GM10248 (cell line): ENCODE measurements around the gene SRGAP3.
A peak's percentile ranks its signal among the peaks of the same experiment; 100 is the strongest.

Experiments
- CTCF ChIA-PET: fragments of 300-600 bp; sonication (Branson Sonifier 250); formaldehyde crosslinking; extraction: SDS; loops from one replicate; lab custom pipeline; 2021; ENCODE audit warnings: antibody characterized with exemption; lab: Yijun Ruan, JAX
- POLR2A ChIA-PET: fragments of 350-650 bp; sonication (Branson Sonifier 250); formaldehyde crosslinking; extraction: SDS; loops from one replicate; lab custom pipeline; 2020; ENCODE audit warnings: antibody characterized with exemption; lab: Yijun Ruan, JAX
- DNase-seq: peaks from one replicate; pipeline ENCODE4 v3.0.0; 2012; ENCODE audit errors: extremely low spot score
- TF ChIP-seq, protein P1 (sequence below): IDR thresholded peaks from 2 replicates; pipeline ENCODE4 v1.5.1; 2012; ENCODE audit warnings: mild to moderate bottlenecking, low read depth; ENCODE audit errors: extremely low read depth, missing control alignments, control extremely low read depth

The SRGAP3 gene

DNA sequence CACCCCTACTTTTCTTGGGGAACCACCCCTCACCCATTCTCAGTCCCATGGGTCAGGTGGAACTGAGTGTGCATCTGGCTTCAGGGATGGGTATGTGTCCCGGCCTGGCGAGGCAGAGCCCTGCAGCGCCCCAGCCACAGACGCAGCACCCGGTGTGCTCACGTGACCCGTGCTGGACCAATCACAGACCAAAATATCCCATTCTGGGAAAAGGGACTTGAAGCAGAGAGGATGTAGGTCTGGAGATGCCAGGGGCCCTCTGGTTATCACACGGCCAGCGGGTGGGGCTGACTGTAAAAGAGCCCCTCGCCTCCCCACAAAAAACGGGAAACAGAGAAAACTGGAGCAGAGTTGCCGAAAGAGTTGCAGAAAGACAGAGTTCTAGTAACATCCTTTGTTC, 148.2 kb downstream of the SRGAP3 start:
- ChIA-PET CTCF (no interaction called here), POLR2A (no interaction called here)
- TF ChIP-seq, protein P1, sequence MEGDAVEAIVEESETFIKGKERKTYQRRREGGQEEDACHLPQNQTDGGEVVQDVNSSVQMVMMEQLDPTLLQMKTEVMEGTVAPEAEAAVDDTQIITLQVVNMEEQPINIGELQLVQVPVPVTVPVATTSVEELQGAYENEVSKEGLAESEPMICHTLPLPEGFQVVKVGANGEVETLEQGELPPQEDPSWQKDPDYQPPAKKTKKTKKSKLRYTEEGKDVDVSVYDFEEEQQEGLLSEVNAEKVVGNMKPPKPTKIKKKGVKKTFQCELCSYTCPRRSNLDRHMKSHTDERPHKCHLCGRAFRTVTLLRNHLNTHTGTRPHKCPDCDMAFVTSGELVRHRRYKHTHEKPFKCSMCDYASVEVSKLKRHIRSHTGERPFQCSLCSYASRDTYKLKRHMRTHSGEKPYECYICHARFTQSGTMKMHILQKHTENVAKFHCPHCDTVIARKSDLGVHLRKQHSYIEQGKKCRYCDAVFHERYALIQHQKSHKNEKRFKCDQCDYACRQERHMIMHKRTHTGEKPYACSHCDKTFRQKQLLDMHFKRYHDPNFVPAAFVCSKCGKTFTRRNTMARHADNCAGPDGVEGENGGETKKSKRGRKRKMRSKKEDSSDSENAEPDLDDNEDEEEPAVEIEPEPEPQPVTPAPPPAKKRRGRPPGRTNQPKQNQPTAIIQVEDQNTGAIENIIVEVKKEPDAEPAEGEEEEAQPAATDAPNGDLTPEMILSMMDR, result no peak
- DNase-seq, result no peak

DNA sequence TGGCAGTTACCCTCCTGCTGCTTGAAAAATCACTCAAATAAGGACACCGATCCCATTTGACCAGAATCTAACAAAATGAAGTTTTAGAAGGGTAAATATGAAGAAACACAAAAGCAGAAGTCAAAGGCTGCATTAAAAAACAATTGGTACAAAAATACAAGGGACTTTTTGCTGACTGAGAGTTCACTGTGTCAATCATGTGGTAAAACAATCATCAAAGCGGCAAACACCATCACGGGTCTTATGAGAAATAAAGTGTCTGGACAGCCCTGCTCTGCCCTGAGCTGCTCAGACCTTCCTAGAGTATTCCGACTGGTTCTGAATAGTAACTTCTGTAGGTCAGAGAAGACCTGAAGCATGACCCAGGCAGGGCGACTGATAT, 148.9 kb downstream of the SRGAP3 start:
- TF ChIP-seq, protein P1, result no peak
- ChIA-PET CTCF (no interaction called here), POLR2A (no interaction called here)
- DNase-seq, result peak; percentile 43

DNA sequence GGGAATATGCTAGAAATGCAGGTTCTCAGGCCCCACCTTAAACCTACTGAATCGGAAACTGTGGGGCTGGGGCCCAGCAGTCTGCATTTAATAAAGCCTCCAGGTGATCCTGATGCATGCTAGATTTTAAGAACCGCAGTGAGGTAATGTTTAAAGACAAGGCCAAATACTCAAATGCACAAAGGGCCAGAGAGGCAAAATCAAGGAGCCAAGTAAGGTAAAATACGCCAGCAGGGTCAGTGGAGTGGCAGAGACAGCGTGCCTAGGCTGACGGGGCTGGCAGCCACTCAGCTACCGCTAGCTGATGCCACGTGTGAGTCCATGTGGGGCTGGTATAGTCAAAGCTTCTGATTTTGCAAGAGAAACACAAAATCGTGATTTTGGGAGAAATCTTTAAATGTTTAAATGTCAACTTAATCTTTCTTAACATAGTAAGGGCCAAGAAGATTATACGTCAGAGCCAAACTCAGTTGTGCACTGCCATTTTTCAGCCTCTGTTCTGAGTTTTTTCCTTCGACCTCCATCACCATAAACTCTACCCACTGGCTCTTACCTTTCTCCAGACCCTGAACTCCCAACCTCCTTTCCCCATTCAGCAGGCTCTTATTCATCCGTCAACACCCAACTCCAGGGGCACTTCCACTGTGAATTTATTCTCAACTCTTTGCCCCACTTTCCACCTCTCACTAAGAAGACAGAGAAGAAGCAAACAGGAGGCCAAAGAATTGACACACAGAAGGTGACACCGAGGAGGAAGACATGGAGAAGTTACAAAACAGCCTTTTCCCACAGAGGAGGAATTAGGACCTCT, 149.5 kb downstream of the SRGAP3 start:
- DNase-seq, result no peak
- TF ChIP-seq, protein P1, result no peak
- POLR2A ChIA-PET, result no interaction called here
- CTCF ChIA-PET, result no interaction called here

DNA sequence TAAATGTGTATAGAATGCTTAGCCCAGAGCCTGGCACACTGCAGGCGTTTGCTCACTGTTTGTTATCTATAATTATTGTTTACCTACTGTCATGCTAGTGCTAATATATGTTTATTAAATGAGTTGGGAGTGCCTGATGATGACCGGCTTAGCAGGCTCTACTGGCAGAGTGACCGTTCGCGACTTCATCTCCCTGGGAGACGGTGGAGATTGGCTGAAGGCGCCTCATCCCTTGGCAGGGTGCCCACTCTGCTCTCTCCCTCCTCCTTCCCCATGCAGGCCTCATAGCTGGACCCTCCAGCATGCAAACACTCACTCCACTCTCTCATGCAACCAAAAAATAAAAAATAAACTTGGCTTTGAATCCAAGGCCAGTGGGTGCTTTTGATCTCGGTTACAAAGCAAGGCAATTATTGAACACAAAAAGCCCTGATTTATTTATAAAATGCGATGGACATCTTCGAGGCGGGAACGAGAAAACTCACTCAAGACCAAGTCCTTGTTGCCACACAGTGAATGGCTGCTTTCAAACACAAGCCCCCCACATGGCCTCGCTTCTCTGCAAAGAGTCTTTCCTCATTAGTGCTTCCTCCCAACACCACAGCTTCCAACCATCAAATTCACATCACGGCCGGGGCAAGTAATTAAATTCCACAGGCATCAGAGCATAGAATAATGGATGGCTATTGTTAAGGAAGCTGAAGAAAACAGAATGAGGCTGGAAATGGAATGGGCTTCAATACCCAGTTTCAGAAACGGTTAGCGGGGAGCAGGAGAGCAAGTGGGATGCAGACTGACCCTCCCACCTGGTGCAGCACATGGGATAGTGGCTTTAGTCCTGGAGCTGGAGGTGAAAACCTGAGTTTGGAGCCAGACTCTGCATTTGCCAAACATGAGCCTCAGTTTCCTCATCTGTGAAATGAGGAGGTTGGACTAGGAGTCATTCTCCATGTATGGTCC, 150.4 kb downstream of the SRGAP3 start:
- POLR2A ChIA-PET, result no interaction called here
- TF ChIP-seq, protein P1, result no peak
- DNase-seq, result no peak
- CTCF ChIA-PET, result interaction anchor here (2.1 kb wide), 1 partner anchor 111 kb away, joined by 4 read pairs; no protein-coding TSS in a partner anchor

DNA sequence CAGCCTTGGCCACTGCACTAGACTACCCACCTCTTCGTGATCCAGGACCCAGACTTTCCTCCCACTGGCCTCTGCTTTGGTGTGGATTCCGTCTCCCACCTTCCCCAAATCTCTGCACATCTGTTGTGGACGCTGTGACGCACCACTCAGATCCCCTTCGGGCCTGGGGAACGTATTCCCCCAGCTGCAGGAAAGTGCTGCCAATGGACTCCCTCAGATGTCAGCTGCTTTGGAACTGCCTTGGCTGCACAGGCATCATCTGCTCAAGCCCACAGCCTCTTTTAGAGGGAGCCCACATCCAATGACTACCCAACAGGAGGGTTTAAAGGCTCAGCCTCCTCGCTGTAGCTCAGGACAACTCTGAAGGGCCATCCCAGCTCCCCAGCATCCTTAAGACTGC, 152.0 kb downstream of the SRGAP3 start:
- POLR2A ChIA-PET, result no interaction called here

More for the DNA sequence above, 152.0 kb downstream of the SRGAP3 start:
- TF ChIP-seq, protein P1, result no peak
- no peak for DNase-seq
- CTCF ChIA-PET, result interaction anchor here (0.9 to 2.1 kb wide), 4 partner anchors 8 to 433 kb away, joined by 3 to 4 read pairs (median 3); no protein-coding TSS in a partner anchor
